Body of pancreas (tissue), 4 donors: Measurements from ENCODE around the gene RSRP1. TPM values are rescaled to one million over a fixed set of nuclear protein-coding genes. Genes with fewer than 3 reads are reported as not detected.

Experiments used
- ATAC-seq: fragments of 150-250 bp; one replicate; pipeline ENCODE4 v1.9.1; 2016
- DNase-seq, 4 donors: peaks; one replicate each; pipeline ENCODE4 v3.0.0-alpha.2; 2019
- H3K27ac ChIP-seq, 4 donors: fragments of 200-600 bp; sonication (generic); 1 replicate in 3 of 4; 2 replicates in 1 of 4; pipeline versions ENCODE4 v1.5.1 to v1.6.1; 2016 to 2019; ENCODE audit warnings: mild to moderate bottlenecking in 1 of 4, mixed read lengths in 1 of 4, moderate library complexity in 1 of 4
- H3K27me3 ChIP-seq, 2 donors: fragments of 200-600 bp; sonication (generic); one replicate each; pipeline ENCODE4 v1.6.0; 2016; ENCODE audit warnings: mild to moderate bottlenecking in 1 of 2
- H3K36me3 ChIP-seq, 2 donors: fragments of 200-600 bp; sonication (generic); replicated peaks in 1 of 2; 2 replicates each; pipeline ENCODE4 v1.5.1; 2016; ENCODE audit warnings: low read depth in 2 of 2; ENCODE audit not compliant: insufficient read depth in 1 of 2
- H3K4me1 ChIP-seq: fragments of 200-600 bp; sonication (generic); one replicate; pipeline ENCODE4 v1.6.0; 2016
- H3K4me3 ChIP-seq, 2 donors: fragments of 200-600 bp; sonication (generic); 1 replicate in 1 of 2; 2 replicates in 1 of 2; pipeline ENCODE4 v1.5.1; 2016 to 2019
- H3K9me3 ChIP-seq, 3 donors: fragments of 200-600 bp; sonication (generic); 1 replicate in 2 of 3; 2 replicates in 1 of 3; pipeline ENCODE4 v1.5.1; 2016
- CTCF ChIP-seq, 7 experiments: fragments of 450-650 bp in 4 of 7; fragments of 200-600 bp in 3 of 7; sonication (generic) in 3 of 7; IDR thresholded peaks; one replicate each; pipeline ENCODE4 v1.5.1; 2016 to 2019; ENCODE audit warnings: antibody characterized with exemption in 7 of 7
- POLR2A ChIP-seq, 3 donors: fragments of 450-650 bp; IDR thresholded peaks; one replicate each; pipeline ENCODE4 v1.6.1; 2016; ENCODE audit warnings: antibody characterized with exemption in 3 of 3, mild to moderate bottlenecking in 2 of 3
- WGBS, 2 donors: methylation state at CpG; one replicate each; pipeline ENCODE4 v1.1.5; 2017; 5-methylcytosine and 5-hydroxymethylcytosine counted together
- intact Hi-C: fragments of 100-400 bp; cut with DNase I; formaldehyde crosslinking; loops from one replicate; pipeline ENCODE4 v1.15.1; 2023
- total RNA-seq, 2 donors: library from RNA; depleted of rRNA; stranded (reverse); fragments of >200 nt; gene quantifications; one replicate each; pipeline ENCODE4 v1.1.0, GENCODE V29; 2016

RSRP1 gene
- total RNA-seq, 2 donors from 2014 or later = 94.4 to 158 TPM

- no peaks in the 10 kb centered on the region for H3K9me3 ChIP-seq
- no peaks in the 10 kb centered on the region for H3K4me1 ChIP-seq
- no peaks in the 10 kb centered on the region for H3K27me3 ChIP-seq
- H3K4me3 ChIP-seq = no peak overlapping the region
- intact Hi-C loops = no loop called here
- TF ChIP-seq CTCF (IDR thresholded peaks at IDR 0.05) = no peak
- no peak for TF ChIP-seq POLR2A (IDR thresholded peaks at IDR 0.05)
- H3K27ac ChIP-seq = no peak overlapping the region
- 57 to 61% methylated on average over 9 of the region's 9 CpGs for WGBS, 2 donors
- no peak for DNase-seq
- no peaks in the 10 kb centered on the region for H3K36me3 ChIP-seq
- ATAC-seq = no peak
These were observed 54.0 kb downstream of the RSRP1 start for GRCh38 chr1:25193229-25193628.

Other genes with a start within 250 kb of the RSRP1 start
- gene SYF2, start 15.0 kb downstream of the RSRP1 start, total RNA-seq = 10 to 100 TPM; 25.7 to 48.5 TPM
- gene RHD, start 25.1 kb upstream of the RSRP1 start, total RNA-seq = not detected
- 10 to 100 TPM; 38.4 to 57.7 TPM for gene TMEM50A, start 90.9 kb upstream of the RSRP1 start, total RNA-seq
- gene RHCE, start 173.4 kb upstream of the RSRP1 start, total RNA-seq = under 1 TPM in 1 of 2 donors, not detected in 1; 0.26 TPM
- 10 to 100 TPM; 21.3 to 23.4 TPM for gene MACO1, start 183.4 kb upstream of the RSRP1 start, total RNA-seq